HepG2 (cell line): Measurements from ENCODE around the gene PRRC2A. TPM values are rescaled to one million over a fixed set of nuclear protein-coding genes. Genes with fewer than 3 reads are reported as not detected.

Experiments used
- CREBL2 ChIP-seq: sonication (generic); formaldehyde crosslinking; IDR thresholded peaks from 2 replicates; pipeline ENCODE4 v1.8.1; 2023; ENCODE audit warnings: missing genetic modification reagents, mild to moderate bottlenecking, borderline replicate concordance
- FOXM1 ChIP-seq: sonication (generic); formaldehyde crosslinking; IDR thresholded peaks from 2 replicates; pipeline ENCODE4 v1.5.0; 2020; ENCODE audit warnings: missing genetic modification reagents
- GABPA ChIP-seq, 2 experiments: IDR thresholded peaks; 2 replicates each; pipeline ENCODE4 v1.6.1; 2011 to 2016; ENCODE audit warnings: low read depth in 2 of 2, low read length in 1 of 2, missing biosample characterization in 1 of 2, missing genetic modification characterization in 1 of 2
- IKZF4 ChIP-seq: sonication (generic); formaldehyde crosslinking; IDR thresholded peaks from 2 replicates; pipeline ENCODE4 v1.5.1; 2020; ENCODE audit warnings: borderline replicate concordance, mild to moderate bottlenecking, low read depth, missing genetic modification reagents; ENCODE audit errors: not compliant biosample characterization
- RBFOX2 ChIP-seq: fragments of 200-400 bp; formaldehyde crosslinking; IDR thresholded peaks from 2 replicates; pipeline ENCODE4 v1.6.1; 2017; ENCODE audit warnings: low read depth, mild to moderate bottlenecking, low read length
- ZNF234 ChIP-seq: sonication (generic); formaldehyde crosslinking; conservative IDR thresholded peaks from 2 replicates; pipeline ENCODE4 v1.5.1; 2020; ENCODE audit warnings: mild to moderate bottlenecking, missing genetic modification reagents
- ZNF407 ChIP-seq: sonication (generic); formaldehyde crosslinking; IDR thresholded peaks from one replicate; pipeline ENCODE4 v1.5.1; 2020; ENCODE audit warnings: mild to moderate bottlenecking, missing genetic modification reagents; ENCODE audit errors: not compliant biosample characterization
- polyA plus RNA-seq, 8 experiments: library from polyadenylated mRNA; depleted of rRNA in 3 of 8; stranded (reverse) in 7 of 8; unstranded in 1 of 8; fragments of >200 nt; fragmentation: Illumina TruSeq in 4 of 8; extraction: Trizol in 4 of 8; gene quantifications; 2 replicates each; pipeline versions ENCODE4 v1.2.1 to v1.2.3, GENCODE V29; 2011 to 2016; ENCODE audit warnings: low read depth in 4 of 8, missing spikeins in 1 of 8, mixed read lengths in 1 of 8; ENCODE audit not compliant: insufficient read depth in 1 of 8
- total RNA-seq, 5 experiments: library from RNA; depleted of rRNA; stranded (reverse); fragments of >200 nt; fragmentation: Illumina TruSeq; extraction: Trizol; gene quantifications; 2 replicates each; pipeline ENCODE4 v1.2.3, GENCODE V29; 2016; ENCODE audit warnings: low read depth in 1 of 5
- TF ChIP-seq, protein P1 (sequence below): sonication (generic); formaldehyde crosslinking; IDR thresholded peaks from 2 replicates; pipeline ENCODE4 v1.4.0; 2020; ENCODE audit warnings: mild to moderate bottlenecking, low read depth, missing genetic modification reagents
- TF ChIP-seq, protein P2 (sequence below): sonication (generic); formaldehyde crosslinking; IDR thresholded peaks from 2 replicates; pipeline ENCODE4 v1.8.0; 2022; ENCODE audit warnings: missing genetic modification reagents, mild to moderate bottlenecking, inconsistent platforms, borderline replicate concordance
- TF ChIP-seq, protein P3 (sequence below): sonication (generic); formaldehyde crosslinking; IDR thresholded peaks from 2 replicates; pipeline ENCODE4 v1.5.0; 2020; ENCODE audit warnings: mild to moderate bottlenecking, missing genetic modification reagents

The PRRC2A gene
- total and polyA plus RNA-seq, 2 of the 13 experiments (the other 11 are each of a cell fraction or from before 2014, with no cell fraction given), result 38.9 to 47.4 TPM

DNA sequence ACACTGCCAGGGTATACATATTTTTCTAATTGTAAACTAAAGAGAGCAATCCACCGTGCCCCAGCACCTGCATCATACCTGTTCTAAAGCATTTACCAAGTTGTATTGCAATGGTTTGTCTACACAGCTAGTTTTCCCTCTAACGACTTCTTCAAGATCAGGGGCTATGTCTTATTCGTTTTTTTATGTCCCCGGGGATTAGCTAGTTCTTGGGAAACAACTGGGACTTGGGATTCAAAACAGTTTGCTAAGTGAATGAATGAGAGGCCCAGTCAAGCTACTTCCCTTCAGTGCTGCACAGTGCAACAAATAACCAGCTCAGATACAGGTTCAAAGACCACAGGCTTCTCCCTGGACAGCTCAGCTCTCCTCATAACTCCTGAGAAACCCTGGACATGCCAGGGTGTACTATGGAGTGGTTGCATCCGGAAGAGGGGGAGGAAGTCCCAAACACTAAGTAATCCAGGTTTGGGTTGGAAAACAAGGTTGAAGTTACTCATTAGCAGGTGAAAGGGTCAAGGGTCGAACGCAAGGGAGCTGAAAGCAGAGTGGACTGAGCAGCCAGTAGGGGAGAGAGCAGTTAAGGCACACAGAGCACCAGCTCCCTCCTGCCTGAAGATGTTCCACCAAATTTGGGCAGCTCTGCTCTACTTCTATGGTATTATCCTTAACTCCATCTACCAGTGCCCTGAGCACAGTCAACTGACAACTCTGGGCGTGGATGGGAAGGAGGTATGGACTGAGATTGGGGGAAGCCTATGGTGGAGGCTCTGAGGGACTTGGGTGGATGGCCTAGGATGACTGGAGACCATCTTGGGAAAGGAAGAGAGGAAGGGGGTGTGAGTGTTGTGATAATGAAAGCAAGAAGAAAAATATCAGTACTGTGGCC is 35.1 kb downstream of the PRRC2A start, which contains the start of gene APOM (continued):
- TF ChIP-seq, protein P1, sequence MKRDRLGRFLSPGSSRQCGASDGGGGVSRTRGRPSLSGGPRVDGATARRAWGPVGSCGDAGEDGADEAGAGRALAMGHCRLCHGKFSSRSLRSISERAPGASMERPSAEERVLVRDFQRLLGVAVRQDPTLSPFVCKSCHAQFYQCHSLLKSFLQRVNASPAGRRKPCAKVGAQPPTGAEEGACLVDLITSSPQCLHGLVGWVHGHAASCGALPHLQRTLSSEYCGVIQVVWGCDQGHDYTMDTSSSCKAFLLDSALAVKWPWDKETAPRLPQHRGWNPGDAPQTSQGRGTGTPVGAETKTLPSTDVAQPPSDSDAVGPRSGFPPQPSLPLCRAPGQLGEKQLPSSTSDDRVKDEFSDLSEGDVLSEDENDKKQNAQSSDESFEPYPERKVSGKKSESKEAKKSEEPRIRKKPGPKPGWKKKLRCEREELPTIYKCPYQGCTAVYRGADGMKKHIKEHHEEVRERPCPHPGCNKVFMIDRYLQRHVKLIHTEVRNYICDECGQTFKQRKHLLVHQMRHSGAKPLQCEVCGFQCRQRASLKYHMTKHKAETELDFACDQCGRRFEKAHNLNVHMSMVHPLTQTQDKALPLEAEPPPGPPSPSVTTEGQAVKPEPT, result 0 out of 2 replicates have a peak, but pooled peaks have one; percentile 4
- TF ChIP-seq, protein P2, sequence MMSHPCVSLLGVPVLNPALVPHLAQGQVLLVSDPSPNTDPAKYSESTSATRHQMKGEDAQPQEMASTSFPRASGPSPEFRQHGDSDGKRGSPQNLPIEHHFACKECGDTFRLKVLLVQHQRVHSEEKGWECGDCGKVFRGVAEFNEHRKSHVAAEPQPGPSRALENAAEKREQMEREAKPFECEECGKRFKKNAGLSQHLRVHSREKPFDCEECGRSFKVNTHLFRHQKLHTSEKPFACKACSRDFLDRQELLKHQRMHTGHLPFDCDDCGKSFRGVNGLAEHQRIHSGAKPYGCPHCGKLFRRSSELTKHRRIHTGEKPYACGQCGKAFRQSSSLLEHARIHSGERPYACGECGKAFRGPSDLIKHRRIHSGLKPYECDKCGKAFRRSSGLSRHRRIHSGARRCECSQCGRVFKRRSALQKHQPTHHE, result peak; percentile 97
- TF ChIP-seq CREBL2 (CRISPR knock-in tag) (peak; percentile 72; the same call in 1 of the 2 replicates), ZNF234 (CRISPR knock-in tag) (no peak; the same call in 1 of the 2 replicates), ZNF407 (CRISPR knock-in tag) (peak; percentile 54), GABPA (IDR thresholded peaks at IDR 0.05; ENCODE audit: low read depth, low read length) (no peak), GABPA (CRISPR knock-in tag; IDR thresholded peaks at IDR 0.05; ENCODE audit: low read depth) (no peak), FOXM1 (CRISPR knock-in tag) (0 out of 2 replicates have a peak, but pooled peaks have one; percentile 50), RBFOX2 (peak; percentile 81), IKZF4 (CRISPR knock-in tag) (peak; percentile 94)
- TF ChIP-seq, protein P3, sequence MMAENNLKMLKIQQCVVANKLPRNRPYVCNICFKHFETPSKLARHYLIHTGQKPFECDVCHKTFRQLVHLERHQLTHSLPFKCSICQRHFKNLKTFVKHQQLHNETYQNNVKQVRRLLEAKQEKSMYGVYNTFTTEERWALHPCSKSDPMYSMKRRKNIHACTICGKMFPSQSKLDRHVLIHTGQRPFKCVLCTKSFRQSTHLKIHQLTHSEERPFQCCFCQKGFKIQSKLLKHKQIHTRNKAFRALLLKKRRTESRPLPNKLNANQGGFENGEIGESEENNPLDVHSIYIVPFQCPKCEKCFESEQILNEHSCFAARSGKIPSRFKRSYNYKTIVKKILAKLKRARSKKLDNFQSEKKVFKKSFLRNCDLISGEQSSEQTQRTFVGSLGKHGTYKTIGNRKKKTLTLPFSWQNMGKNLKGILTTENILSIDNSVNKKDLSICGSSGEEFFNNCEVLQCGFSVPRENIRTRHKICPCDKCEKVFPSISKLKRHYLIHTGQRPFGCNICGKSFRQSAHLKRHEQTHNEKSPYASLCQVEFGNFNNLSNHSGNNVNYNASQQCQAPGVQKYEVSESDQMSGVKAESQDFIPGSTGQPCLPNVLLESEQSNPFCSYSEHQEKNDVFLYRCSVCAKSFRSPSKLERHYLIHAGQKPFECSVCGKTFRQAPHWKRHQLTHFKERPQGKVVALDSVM (CRISPR knock-in tag), result no peak
